Panc1 (cell line): ENCODE data around the gene ZCCHC13. TPM values are rescaled to one million over a fixed set of nuclear protein-coding genes. Genes with fewer than 3 reads are reported as not detected.

Experiments
- ATAC-seq: fragments of 200-7000 bp; cut with Tn5 transposase; 2 replicates; pipeline ENCODE4 v1.9.1; 2020; ENCODE audit warnings: mild to moderate bottlenecking, moderate library complexity
- BruUV-seq: library from RNA; stranded (reverse); fragments of 400-500 nt; replicated peaks from 2 replicates; lab custom pipeline; 2021; lab: Mats Ljungman, UMichigan
- CTCF ChIA-PET: fragments of 300-600 bp; sonication (Branson Sonifier 250); formaldehyde crosslinking; loops from one replicate; lab custom pipeline; 2022; ENCODE audit warnings: antibody characterized with exemption; lab: Charles Lee
- POLR2A ChIA-PET: fragments of 300-600 bp; sonication (Branson Sonifier 250); formaldehyde crosslinking; loops from one replicate; lab custom pipeline; 2022; ENCODE audit warnings: antibody characterized with exemption; lab: Charles Lee
- DNase-seq: peaks from one replicate; pipeline ENCODE4 v3.0.0-alpha.2; 2010; ENCODE audit warnings: low read depth, low spot score
- H3K27ac ChIP-seq: 2 replicates; pipeline ENCODE4 v1.5.1; 2011; ENCODE audit warnings: mild to moderate bottlenecking, low read length, inconsistent platforms
- H3K27me3 ChIP-seq: fragments of 200-500 bp; sonication (Bioruptor generic); 2 replicates; pipeline ENCODE4 v1.6.0; 2014; ENCODE audit warnings: low read length, inconsistent platforms; ENCODE audit not compliant: control insufficient read depth, insufficient read depth
- H3K36me3 ChIP-seq: fragments of 200-500 bp; sonication (Bioruptor generic); 2 replicates; pipeline ENCODE4 v1.5.1; 2014; ENCODE audit warnings: inconsistent platforms, mild to moderate bottlenecking, low read length, moderate library complexity; ENCODE audit not compliant: control insufficient read depth, insufficient read depth
- H3K4me1 ChIP-seq: 2 replicates; pipeline ENCODE4 v1.5.1; 2011; ENCODE audit warnings: inconsistent platforms, mild to moderate bottlenecking, low read length, moderate library complexity; ENCODE audit not compliant: control insufficient read depth, insufficient read depth
- H3K4me3 ChIP-seq, 2 experiments: 2 replicates each; pipeline ENCODE4 v1.5.1; 2011 to 2012; ENCODE audit warnings: low read depth in 2 of 2, low read length in 2 of 2, mild to moderate bottlenecking in 2 of 2, inconsistent platforms in 1 of 2, moderate library complexity in 1 of 2
- H3K9me3 ChIP-seq: fragments of 200-500 bp; sonication (Bioruptor generic); 2 replicates; pipeline ENCODE4 v1.5.1; 2014; ENCODE audit warnings: low read depth, mild to moderate bottlenecking, inconsistent platforms, low read length, moderate library complexity; ENCODE audit not compliant: control insufficient read depth, insufficient read depth
- CTCF ChIP-seq: fragments of 450-650 bp; IDR thresholded peaks from 2 replicates; pipeline ENCODE4 v1.5.1; 2017; ENCODE audit warnings: mild to moderate bottlenecking
- POLR2AphosphoS5 ChIP-seq: IDR thresholded peaks from 2 replicates; pipeline ENCODE4 v1.6.1; 2012; ENCODE audit warnings: mild to moderate bottlenecking, low read depth, low read length, moderate library complexity
- SIN3A ChIP-seq: IDR thresholded peaks from 2 replicates; pipeline ENCODE4 v1.6.1; 2012; ENCODE audit warnings: low read depth, mild to moderate bottlenecking, low read length, moderate library complexity, borderline replicate concordance; ENCODE audit not compliant: insufficient read depth
- in situ Hi-C: cut with HindIII; loops from 2 replicates; pipeline ENCODE4 v1.10.0; 2016; ENCODE audit warnings: low sequenced_read_pairs, low pct_unique_long_range_greater_than_20kb
- intact Hi-C: fragments of 100-400 bp; cut with micrococcal nuclease; formaldehyde crosslinking; loops from one replicate; pipeline ENCODE4 v1.10.0; 2022; ENCODE audit not compliant: unreplicated experiment
- total RNA-seq: library from RNA; stranded (reverse); gene quantifications from one replicate; pipeline ENCODE4 v1.2.1, GENCODE V29; 2021; ENCODE audit not compliant: unreplicated experiment
- TF ChIP-seq, protein P1 (sequence below), 2 experiments: IDR thresholded peaks; 2 replicates each; pipeline ENCODE4 v1.6.1; 2011 to 2012; ENCODE audit warnings: low read depth in 2 of 2, control low read depth in 1 of 2, low read length in 1 of 2, mild to moderate bottlenecking in 1 of 2, moderate library complexity in 1 of 2; ENCODE audit not compliant: insufficient read depth in 1 of 2

ZCCHC13 gene
- total RNA-seq, 1 experiment from 2014 or later, result not detected

DNA sequence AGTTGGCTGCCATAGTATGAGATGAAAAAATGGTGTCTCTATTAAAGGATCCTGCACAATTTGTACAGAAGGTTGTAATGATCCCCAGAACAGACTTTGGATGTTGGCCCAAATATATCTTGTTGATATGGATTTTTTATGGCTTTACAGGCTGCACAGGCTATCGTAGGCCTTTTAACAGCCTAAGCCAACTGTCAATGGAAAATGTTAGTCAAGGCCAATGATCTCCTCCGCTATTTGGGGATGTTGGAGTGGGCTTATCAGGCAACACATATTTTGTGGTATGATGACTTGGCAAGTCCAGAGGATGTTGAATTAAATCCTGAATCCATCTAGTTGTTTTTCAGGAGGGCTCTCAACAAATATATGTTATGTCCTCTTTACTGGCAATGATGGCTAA is 42.1 kb downstream of the ZCCHC13 start:
- ChIA-PET CTCF (no interaction called here), POLR2A (no interaction called here)
- intact Hi-C loops, result no loop called here
- TF ChIP-seq POLR2AphosphoS5 (no peak), SIN3A (no peak)
- TF ChIP-seq, protein P1, sequence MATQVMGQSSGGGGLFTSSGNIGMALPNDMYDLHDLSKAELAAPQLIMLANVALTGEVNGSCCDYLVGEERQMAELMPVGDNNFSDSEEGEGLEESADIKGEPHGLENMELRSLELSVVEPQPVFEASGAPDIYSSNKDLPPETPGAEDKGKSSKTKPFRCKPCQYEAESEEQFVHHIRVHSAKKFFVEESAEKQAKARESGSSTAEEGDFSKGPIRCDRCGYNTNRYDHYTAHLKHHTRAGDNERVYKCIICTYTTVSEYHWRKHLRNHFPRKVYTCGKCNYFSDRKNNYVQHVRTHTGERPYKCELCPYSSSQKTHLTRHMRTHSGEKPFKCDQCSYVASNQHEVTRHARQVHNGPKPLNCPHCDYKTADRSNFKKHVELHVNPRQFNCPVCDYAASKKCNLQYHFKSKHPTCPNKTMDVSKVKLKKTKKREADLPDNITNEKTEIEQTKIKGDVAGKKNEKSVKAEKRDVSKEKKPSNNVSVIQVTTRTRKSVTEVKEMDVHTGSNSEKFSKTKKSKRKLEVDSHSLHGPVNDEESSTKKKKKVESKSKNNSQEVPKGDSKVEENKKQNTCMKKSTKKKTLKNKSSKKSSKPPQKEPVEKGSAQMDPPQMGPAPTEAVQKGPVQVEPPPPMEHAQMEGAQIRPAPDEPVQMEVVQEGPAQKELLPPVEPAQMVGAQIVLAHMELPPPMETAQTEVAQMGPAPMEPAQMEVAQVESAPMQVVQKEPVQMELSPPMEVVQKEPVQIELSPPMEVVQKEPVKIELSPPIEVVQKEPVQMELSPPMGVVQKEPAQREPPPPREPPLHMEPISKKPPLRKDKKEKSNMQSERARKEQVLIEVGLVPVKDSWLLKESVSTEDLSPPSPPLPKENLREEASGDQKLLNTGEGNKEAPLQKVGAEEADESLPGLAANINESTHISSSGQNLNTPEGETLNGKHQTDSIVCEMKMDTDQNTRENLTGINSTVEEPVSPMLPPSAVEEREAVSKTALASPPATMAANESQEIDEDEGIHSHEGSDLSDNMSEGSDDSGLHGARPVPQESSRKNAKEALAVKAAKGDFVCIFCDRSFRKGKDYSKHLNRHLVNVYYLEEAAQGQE (IDR thresholded peaks at IDR 0.05; ENCODE audit: insufficient read depth in 1 of 2, low read depth in 2 of 2, low read length in 1 of 2), result no peak
- BruUV-seq, result no TSS peak
- Histone ChIP-seq H3K27me3 (no peaks in the 10 kb centered on the region), H3K4me1 (peaks cover 14% of the 10 kb centered on the region), H3K27ac (peak overlapping the region; percentile 8; the same call in 1 of the 2 replicates), H3K9me3 (no peaks in the 10 kb centered on the region; the same call in 1 of the 2 replicates), H3K36me3 (no peaks in the 10 kb centered on the region), H3K4me3 (no peak overlapping the region)
- no peak for ATAC-seq
- no peak for DNase-seq
- in situ Hi-C loops, result no loop called here

- Histone ChIP-seq H3K9me3 (no peaks in the 10 kb centered on the region), H3K4me1 (peaks cover 3% of the 10 kb centered on the region; the same call in 1 of the 2 replicates), H3K27me3 (no peaks in the 10 kb centered on the region), H3K4me3 (no peak overlapping the region), H3K27ac (no peak overlapping the region), H3K36me3 (no peaks in the 10 kb centered on the region)
- in situ Hi-C loops, result no loop called here
- intact Hi-C loops, result no loop called here
- ChIA-PET POLR2A (no interaction called here), CTCF (no interaction called here)
- BruUV-seq, result no TSS peak
- DNase-seq, result no peak
- TF ChIP-seq, protein P1 (IDR thresholded peaks at IDR 0.05; ENCODE audit: insufficient read depth in 1 of 2, low read depth in 2 of 2, low read length in 1 of 2), result no peak
- no peak for TF ChIP-seq CTCF
- ATAC-seq, result no peak
These were observed 45.4 kb downstream of the ZCCHC13 start for GRCh38 chrX:74349387-74349786.
